HG03175 (cell line): ENCODE results near the gene OBP2B.
"Not testable (repeated sequence)": the region's sequence is repeated elsewhere in the genome, so short reads cannot be mapped to it uniquely, and the experiment has no call there.

Experiments
- ATAC-seq: cut with Tn5 transposase; IDR thresholded peaks from one replicate; pipeline ENCODE4 v1.9.1; 2021; ENCODE audit warnings: mild to moderate bottlenecking, moderate library complexity; ENCODE audit not compliant: unreplicated experiment

Gene OBP2B

GRCh38 chr9:133208880-133209300 lies at the start of gene OBP2B:
OBP2B (minus strand) TSS chr9:133209250; CDS start chr9:133209199, 51 bp downstream.
- ATAC-seq, result not testable (repeated sequence)

- no peak for ATAC-seq
Measured at GRCh38 chr9:133258061-133259015, 49.3 kb upstream of the OBP2B start.

- no peak for ATAC-seq
Measured at GRCh38 chr9:133257465-133257956, 48.5 kb upstream of the OBP2B start.

- no peak for ATAC-seq
Measured at GRCh38 chr9:133256686-133257091, 47.6 kb upstream of the OBP2B start.

- no peak for ATAC-seq
Measured at GRCh38 chr9:133256136-133256461, 47.0 kb upstream of the OBP2B start.

- ATAC-seq, result no peak
Measured at GRCh38 chr9:133255371-133256135, 46.5 kb upstream of the OBP2B start.

GRCh38 chr9:133254471-133254870 lies 45.4 kb upstream of the OBP2B start:
- ATAC-seq, result no peak

- no peak for ATAC-seq
Measured at GRCh38 chr9:133253268-133253667, 44.2 kb upstream of the OBP2B start.

GRCh38 chr9:133252301-133253020 lies 43.4 kb upstream of the OBP2B start:
- ATAC-seq, result no peak

GRCh38 chr9:133251773-133252172 lies 42.7 kb upstream of the OBP2B start:
- ATAC-seq, result no peak

- not testable (repeated sequence) for ATAC-seq
Measured at GRCh38 chr9:133251221-133251620, 42.2 kb upstream of the OBP2B start.

GRCh38 chr9:133250741-133251170 lies 41.7 kb upstream of the OBP2B start:
- ATAC-seq, result no peak

- ATAC-seq, result no peak
Measured at GRCh38 chr9:133249337-133249736, 40.3 kb upstream of the OBP2B start.

GRCh38 chr9:133248726-133249295 lies 39.8 kb upstream of the OBP2B start:
- ATAC-seq, result no peak

GRCh38 chr9:133247632-133248031 lies 38.6 kb upstream of the OBP2B start:
- no peak for ATAC-seq

- ATAC-seq, result no peak
Measured at GRCh38 chr9:133246991-133247390, 37.9 kb upstream of the OBP2B start.

- ATAC-seq, result no peak
Measured at GRCh38 chr9:133246562-133246961, 37.5 kb upstream of the OBP2B start.

- ATAC-seq, result no peak
Measured at GRCh38 chr9:133242991-133243390, 33.9 kb upstream of the OBP2B start.

GRCh38 chr9:133242241-133242640 lies 33.2 kb upstream of the OBP2B start:
- no peak for ATAC-seq

GRCh38 chr9:133239533-133240090 lies 30.6 kb upstream of the OBP2B start:
- no peak for ATAC-seq
